ENCODE measurements around the gene CNTN5. TPM values are rescaled to one million over a fixed set of nuclear protein-coding genes. Genes with fewer than 3 reads are reported as not detected.
A peak's percentile ranks its signal among the peaks of the same experiment; 100 is the strongest.

The CNTN5 gene
- total RNA-seq, 1 experiment from 2014 or later = 1.6 TPM

- in situ Hi-C loops (cut with HindIII; ENCODE audit: low pct_unique_long_range_greater_than_20kb, low sequenced_read_pairs) = no loop called here
- DNase-seq (ENCODE audit: low read depth) = peak; percentile 2
Measured at GRCh38 chr11:100151944-100152343, 1131.2 kb downstream of the CNTN5 start.

- DNase-seq (ENCODE audit: low read depth) = no peak
- in situ Hi-C loops (cut with HindIII; ENCODE audit: low pct_unique_long_range_greater_than_20kb, low sequenced_read_pairs) = no loop called here
Measured at GRCh38 chr11:100152766-100153165, 1132.0 kb downstream of the CNTN5 start.

DNA sequence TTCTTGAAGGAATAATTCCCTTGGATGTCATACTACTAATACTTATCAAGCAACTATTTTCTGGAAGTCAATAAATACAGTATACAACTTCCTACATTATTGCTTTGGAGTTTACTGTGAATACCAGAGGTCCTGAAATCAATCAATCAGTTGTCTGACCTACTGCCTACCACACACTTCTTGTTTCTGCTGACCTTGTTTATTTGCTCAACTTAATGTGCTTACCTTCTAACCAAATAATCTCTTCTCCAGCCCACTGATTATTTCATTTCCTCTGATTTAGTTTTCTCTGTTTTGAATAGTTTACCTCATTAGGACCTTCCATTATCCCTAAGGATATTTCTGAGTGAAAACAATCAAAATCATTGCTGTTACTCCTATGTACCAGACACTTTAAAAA is 1142.7 kb downstream of the CNTN5 start:
- DNase-seq (ENCODE audit: low read depth) = no peak
- in situ Hi-C loops (cut with HindIII; ENCODE audit: low pct_unique_long_range_greater_than_20kb, low sequenced_read_pairs) = no loop called here

DNA sequence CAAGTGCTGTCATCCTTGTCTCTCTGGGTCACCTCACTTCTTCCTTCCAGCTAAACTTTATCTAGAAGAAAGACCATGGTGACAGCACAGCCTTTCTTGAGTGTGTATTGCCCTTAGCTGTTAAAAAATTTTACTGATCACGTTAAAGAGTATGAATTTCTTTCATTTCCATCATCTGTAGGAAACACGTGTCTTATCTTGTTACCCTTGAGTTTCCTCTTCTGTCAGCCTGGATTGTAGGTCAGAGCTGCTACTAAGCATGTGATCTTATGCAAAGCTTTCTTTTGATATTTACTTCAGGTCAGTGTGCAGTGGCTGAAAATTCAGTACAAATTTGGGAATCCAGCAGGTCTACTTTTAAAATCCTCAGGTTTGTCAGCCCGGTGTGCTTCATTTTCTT is 1154.1 kb downstream of the CNTN5 start:
- DNase-seq (ENCODE audit: low read depth) = no peak
- in situ Hi-C loops (cut with HindIII; ENCODE audit: low pct_unique_long_range_greater_than_20kb, low sequenced_read_pairs) = no loop called here

DNA sequence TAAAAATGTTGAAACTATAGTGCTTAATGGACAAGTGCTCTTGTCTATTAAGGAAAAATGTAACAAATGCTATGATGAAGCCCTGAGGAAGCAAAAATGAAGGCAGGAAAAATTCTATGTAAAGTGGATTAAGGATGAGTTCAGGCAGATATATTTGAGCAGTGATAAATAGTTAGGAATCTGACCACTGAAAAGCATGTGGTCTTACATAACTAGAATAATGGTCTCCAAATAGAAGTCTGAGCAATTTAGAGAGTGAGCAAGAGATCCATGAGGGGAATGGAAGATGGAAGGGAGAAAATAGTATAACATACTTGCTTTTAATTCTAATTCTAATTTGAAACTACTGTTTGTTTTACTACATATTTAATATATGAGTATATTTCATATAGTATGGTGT is 1155.7 kb downstream of the CNTN5 start:
- in situ Hi-C loops (cut with HindIII; ENCODE audit: low pct_unique_long_range_greater_than_20kb, low sequenced_read_pairs) = no loop called here
- DNase-seq (ENCODE audit: low read depth) = no peak

DNA sequence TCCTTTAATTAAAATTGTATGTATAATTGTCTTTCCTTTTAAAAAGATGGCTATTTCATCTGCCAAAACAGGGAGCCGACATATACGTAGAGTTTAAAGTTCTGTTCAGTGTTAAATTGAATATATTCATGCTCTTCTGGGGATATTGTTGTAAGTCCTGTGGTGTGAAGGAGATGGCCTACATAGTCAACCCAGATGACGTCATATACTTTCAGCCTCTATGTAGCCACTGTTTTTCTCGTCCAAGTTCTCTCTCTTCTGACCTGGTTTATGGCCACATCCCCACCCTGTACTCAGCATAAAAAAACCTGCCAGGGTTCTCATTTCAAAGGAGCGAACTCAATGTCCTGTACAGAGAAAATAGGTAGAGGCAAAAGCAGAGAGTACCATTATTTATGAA is 1156.9 kb downstream of the CNTN5 start:
- in situ Hi-C loops (cut with HindIII; ENCODE audit: low pct_unique_long_range_greater_than_20kb, low sequenced_read_pairs) = no loop called here
- DNase-seq (ENCODE audit: low read depth) = no peak

- in situ Hi-C loops (cut with HindIII; ENCODE audit: low pct_unique_long_range_greater_than_20kb, low sequenced_read_pairs) = no loop called here
- DNase-seq (ENCODE audit: low read depth) = peak; percentile 2
Measured at GRCh38 chr11:100182350-100182749, 1161.6 kb downstream of the CNTN5 start.

DNA sequence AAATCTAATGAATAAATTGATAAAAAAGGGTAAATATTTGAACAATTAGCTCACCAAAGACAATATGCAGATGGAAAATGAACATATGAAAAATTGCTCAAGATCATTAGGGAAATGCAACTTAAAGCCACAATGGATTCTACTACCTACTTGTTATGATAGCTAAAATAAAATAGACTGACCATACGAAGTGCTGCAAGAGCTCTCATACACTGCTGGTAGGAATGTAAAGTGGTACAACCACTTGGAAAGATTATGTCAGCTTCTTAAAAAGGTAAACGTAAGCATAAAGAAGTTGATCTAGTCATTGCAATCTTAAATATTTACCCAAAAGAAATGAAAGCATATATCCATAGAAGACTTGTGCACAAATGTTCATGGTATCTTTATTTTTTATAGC is 1162.2 kb downstream of the CNTN5 start:
- no peak for DNase-seq (ENCODE audit: low read depth)
- in situ Hi-C loops (cut with HindIII; ENCODE audit: low pct_unique_long_range_greater_than_20kb, low sequenced_read_pairs) = no loop called here

- DNase-seq (ENCODE audit: low read depth) = no peak
- in situ Hi-C loops (cut with HindIII; ENCODE audit: low pct_unique_long_range_greater_than_20kb, low sequenced_read_pairs) = no loop called here
Measured at GRCh38 chr11:100185588-100185987, 1164.8 kb downstream of the CNTN5 start.

DNA sequence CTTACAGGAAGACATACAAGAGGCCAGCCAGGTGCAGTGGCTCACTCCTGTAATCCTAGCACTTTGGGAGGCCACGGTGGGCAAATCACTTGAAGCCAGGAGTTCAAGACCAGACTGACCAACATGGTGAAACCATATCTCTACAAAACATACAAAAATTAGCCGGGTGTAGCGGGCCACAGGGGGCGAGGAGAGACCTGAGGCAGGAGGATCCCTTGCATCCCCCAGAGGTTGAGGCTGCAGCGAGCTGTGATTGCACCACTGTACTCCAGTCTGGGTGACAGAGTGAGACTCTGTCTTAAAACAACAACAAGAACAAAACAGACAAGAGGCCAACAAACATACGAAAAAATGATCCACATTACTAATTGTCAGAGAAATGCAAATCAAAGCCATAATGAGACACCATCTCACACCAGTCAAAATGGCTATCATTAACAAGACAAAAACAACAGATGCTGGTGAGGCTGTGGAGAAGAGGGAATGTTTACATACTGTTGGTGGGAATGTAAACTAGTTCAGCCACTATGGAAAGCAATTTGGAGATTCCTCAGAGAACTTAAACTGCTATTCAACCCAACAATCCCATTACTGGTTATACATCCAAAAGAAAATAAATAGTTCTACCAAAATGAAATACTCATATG is 1167.5 kb downstream of the CNTN5 start:
- in situ Hi-C loops (cut with HindIII; ENCODE audit: low pct_unique_long_range_greater_than_20kb, low sequenced_read_pairs) = no loop called here
- no peak for DNase-seq (ENCODE audit: low read depth)

DNA sequence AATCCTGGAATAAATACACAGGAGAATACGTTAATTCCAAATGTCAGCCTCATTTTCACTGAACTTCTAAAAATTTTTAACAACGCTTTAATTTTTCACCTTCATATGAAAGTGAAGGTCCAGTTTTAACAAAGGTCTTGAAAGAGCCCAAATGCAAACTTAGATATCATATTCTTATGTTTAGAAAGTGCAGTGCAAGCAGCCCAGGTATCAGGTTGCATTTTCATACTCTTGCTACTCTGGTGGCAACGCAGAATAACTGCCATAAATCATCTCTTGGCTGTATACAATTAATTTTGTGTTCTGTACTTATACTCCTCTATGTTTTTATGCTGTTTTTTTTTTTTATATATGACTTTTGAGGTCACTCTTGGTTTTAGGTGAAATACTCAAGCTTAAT is 1169.6 kb downstream of the CNTN5 start:
- in situ Hi-C loops (cut with HindIII; ENCODE audit: low pct_unique_long_range_greater_than_20kb, low sequenced_read_pairs) = no loop called here
- no peak for DNase-seq (ENCODE audit: low read depth)

DNA sequence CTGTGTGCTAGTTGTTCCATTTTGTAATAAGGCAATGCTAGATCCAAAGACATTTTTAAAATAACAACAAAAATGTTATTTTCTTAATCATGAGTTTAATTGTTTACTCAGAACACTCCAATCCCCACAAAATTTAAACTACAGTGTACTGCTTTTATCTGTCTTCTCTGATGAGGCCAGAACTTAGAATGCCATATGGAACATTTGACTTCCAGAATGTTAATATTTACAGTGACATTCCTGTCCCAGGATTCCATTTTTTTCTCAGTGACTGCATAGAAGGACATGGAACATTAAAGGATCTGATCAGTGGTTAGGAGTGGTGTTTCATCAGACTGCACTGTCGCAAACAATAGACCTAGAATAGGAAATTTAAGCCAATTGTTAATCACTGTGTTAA is 1171.4 kb downstream of the CNTN5 start:
- in situ Hi-C loops (cut with HindIII; ENCODE audit: low pct_unique_long_range_greater_than_20kb, low sequenced_read_pairs) = no loop called here
- no peak for DNase-seq (ENCODE audit: low read depth)

DNA sequence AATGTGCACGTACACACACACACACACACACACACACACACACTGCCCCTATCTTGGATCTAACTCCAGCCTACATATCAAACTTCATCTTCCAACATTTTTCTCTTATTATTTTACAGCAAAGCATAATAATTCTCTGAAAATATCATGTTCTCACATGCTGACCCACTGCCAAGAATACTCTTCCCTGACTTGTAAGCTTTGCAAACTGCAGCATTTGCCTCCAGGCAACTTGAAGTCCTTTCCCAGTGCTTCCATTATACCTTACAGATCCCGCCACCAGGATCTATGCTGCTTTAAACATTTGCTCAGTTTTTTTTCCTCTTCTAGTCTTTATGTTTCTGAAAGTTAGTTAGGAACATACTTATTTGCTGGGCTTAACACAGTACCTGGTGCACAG is 1183.0 kb downstream of the CNTN5 start:
- DNase-seq (ENCODE audit: low read depth) = no peak
- in situ Hi-C loops (cut with HindIII; ENCODE audit: low pct_unique_long_range_greater_than_20kb, low sequenced_read_pairs) = no loop called here

- no peak for DNase-seq (ENCODE audit: low read depth)
- in situ Hi-C loops (cut with HindIII; ENCODE audit: low pct_unique_long_range_greater_than_20kb, low sequenced_read_pairs) = no loop called here
Measured at GRCh38 chr11:100205926-100206325, 1185.2 kb downstream of the CNTN5 start.

DNA sequence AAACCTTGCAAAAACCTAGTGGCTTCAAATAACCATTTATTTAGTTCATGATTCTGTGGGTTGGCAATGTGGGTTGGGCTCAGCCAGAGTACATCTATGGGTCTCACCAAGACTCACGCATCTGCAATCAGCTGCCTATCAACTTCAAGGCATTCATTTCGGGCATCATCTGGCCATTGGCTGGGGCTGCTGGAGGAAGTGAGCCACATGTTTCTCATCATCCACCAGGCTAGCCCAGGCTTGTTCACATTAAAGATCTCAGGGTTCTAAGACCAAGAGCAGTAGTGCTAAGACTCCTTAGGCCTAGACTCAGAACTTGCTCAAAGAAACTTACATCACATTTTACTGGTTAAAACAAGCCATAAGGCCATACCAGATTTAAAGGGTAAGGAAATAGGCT is 1187.5 kb downstream of the CNTN5 start:
- in situ Hi-C loops (cut with HindIII; ENCODE audit: low pct_unique_long_range_greater_than_20kb, low sequenced_read_pairs) = no loop called here

DNA sequence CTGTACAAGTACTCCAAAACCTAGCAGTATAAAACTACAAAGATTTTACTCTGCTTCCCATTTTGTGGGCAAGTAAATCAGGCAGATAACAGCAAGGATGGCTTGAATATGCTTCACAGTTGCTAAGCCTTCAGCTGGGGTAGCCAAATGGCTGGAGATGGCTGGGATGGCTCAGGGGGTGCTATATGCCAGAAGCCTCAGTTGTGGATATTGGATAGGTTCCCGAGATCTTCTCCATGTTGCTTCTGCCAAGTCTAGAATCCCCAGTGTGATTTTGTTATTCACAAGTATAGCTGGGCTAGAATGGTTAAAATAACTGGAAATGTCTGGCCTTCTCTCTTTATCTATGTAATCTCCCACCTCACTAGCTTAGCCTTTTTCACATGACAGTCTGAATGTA is 1194.0 kb downstream of the CNTN5 start:
- in situ Hi-C loops (cut with HindIII; ENCODE audit: low pct_unique_long_range_greater_than_20kb, low sequenced_read_pairs) = no loop called here

More for the DNA sequence above, 1187.5 kb downstream of the CNTN5 start:
- DNase-seq (ENCODE audit: low read depth) = no peak

DNA sequence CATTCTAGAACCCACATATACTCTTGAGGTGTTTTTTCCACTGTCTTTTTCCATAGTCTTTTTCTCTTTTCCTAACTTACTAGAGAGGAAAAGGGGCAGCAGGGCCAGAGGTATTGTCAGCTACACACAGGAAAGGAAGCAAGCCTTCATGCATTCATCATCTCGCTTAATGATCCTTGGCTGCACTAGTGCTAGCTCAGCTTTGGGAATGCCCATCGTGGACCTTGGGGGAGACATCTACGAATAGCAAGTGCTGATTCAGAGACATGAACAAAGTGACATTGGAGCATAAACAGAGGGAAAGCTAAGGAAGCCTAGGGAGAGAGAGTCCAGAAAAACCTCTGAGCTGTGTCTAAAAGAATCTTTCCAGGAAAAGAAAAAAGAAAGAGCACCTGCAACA is 1200.1 kb downstream of the CNTN5 start:
- peak; percentile 5 for DNase-seq (ENCODE audit: low read depth)
- in situ Hi-C loops (cut with HindIII; ENCODE audit: low pct_unique_long_range_greater_than_20kb, low sequenced_read_pairs) = no loop called here

More for the DNA sequence above, 1194.0 kb downstream of the CNTN5 start:
- no peak for DNase-seq (ENCODE audit: low read depth)

DNA sequence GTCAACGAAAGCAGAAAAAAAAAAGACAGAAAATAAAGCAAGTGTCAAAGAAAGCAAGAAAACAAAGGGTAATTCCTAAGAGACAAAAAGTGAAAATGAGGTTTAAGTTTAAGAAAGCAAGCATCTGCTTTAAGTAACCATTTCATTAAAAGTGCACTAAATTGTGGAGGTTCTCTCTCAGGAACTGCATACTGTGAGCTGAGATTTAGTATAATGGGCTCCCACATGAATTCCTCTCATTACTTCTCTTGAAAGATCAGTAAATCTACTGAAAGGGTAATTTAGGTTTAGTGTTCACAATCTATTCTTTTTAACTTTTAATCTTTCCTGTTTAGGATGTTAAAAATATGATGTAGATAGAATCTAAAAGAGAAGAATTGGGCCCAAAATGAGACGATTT is 1201.0 kb downstream of the CNTN5 start:
- DNase-seq (ENCODE audit: low read depth) = no peak
- in situ Hi-C loops (cut with HindIII; ENCODE audit: low pct_unique_long_range_greater_than_20kb, low sequenced_read_pairs) = no loop called here

GRCh38 chr11:100224541-100225034 is 1203.8 kb downstream of the CNTN5 start:
- DNase-seq (ENCODE audit: low read depth) = no peak
- in situ Hi-C loops (cut with HindIII; ENCODE audit: low pct_unique_long_range_greater_than_20kb, low sequenced_read_pairs) = no loop called here

GRCh38 chr11:100229086-100229485 is 1208.3 kb downstream of the CNTN5 start:
- in situ Hi-C loops (cut with HindIII; ENCODE audit: low pct_unique_long_range_greater_than_20kb, low sequenced_read_pairs) = no loop called here
- no peak for DNase-seq (ENCODE audit: low read depth)

All from Caki2 (cell line).